ENCODE measurements around the gene ZGPAT. TPM values are rescaled to one million over a fixed set of nuclear protein-coding genes. Genes with fewer than 3 reads are reported as not detected.

The ZGPAT gene
- total and polyA plus RNA-seq, 2 of the 13 experiments (the other 11 are each of a cell fraction or from before 2014, with no cell fraction given): 23.0 to 41.9 TPM

DNA sequence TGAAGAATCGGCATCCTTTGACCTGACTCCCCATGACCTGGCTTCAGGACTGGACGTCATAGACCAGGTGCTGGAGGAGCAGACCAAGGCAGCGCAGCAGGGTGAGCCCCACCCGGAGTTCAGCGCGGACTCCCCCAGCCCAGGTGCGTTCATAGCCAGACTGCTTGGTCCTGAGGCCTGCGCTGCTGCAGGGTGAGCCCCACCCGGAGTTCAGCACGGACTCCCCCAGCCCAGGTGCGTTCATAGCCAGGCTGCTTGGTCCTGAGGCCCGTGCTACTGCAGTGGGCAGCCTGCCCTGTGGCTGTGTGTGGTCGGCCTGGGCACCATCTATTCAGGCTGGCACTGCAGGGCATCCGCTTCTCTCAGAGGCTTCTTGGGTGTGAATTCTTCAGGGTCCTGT lies 33.9 kb upstream of the ZGPAT start:
- Histone ChIP-seq H3K9me3 (ENCODE audit: low read length) (no peaks in the 10 kb centered on the region), H4K20me1 (ENCODE audit: insufficient read depth, low read length) (no peaks in the 10 kb centered on the region), H3K27ac (ENCODE audit: extremely low read length, insufficient read depth, low read length) (no peak overlapping the region), H3K4me2 (ENCODE audit: low read depth, low read length) (no peak overlapping the region), H3K27me3 (ENCODE audit: control insufficient read depth in 1 of 2, insufficient read depth in 2 of 2, low read length in 2 of 2) (no peaks in the 10 kb centered on the region), H3K4me3 (replicated peaks in 1 of 3; ENCODE audit: insufficient read depth in 1 of 3, low read depth in 2 of 3, low read length in 3 of 3) (no peak overlapping the region), H3K4me1 (ENCODE audit: insufficient read depth, low read length) (no peaks in the 10 kb centered on the region), H3K79me2 (ENCODE audit: insufficient read depth, low read length) (no peaks in the 10 kb centered on the region), H3K9ac (ENCODE audit: insufficient read depth, low read depth, low read length) (no peak overlapping the region), H2AFZ (ENCODE audit: low read length) (no peak overlapping the region), H3K36me3 (replicated peaks in 1 of 2; ENCODE audit: control insufficient read depth in 1 of 2, insufficient read depth in 2 of 2, low read length in 2 of 2) (peaks cover 19 to 39% of the 10 kb centered on the region in 2 experiments)
- POLR2A ChIA-PET: no interaction called here
- BruUV-seq (replicated peaks): no TSS peak
- in situ Hi-C loops (cut with HindIII; ENCODE audit: extremely low pct_ligation_motif_present, low pct_unique_long_range_greater_than_20kb) (no loop called here), intact Hi-C loops (cut with micrococcal nuclease; ENCODE audit: unreplicated experiment) (no loop called here)
- FAIRE-seq (no peak), DNase-seq (ENCODE audit: low spot score) (no peak), ATAC-seq (no peak)
- TF ChIP-seq, protein P1, sequence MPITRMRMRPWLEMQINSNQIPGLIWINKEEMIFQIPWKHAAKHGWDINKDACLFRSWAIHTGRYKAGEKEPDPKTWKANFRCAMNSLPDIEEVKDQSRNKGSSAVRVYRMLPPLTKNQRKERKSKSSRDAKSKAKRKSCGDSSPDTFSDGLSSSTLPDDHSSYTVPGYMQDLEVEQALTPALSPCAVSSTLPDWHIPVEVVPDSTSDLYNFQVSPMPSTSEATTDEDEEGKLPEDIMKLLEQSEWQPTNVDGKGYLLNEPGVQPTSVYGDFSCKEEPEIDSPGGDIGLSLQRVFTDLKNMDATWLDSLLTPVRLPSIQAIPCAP (CRISPR knock-in tag; IDR thresholded peaks at IDR 0.05; ENCODE audit: low read depth): no peak
- TF ChIP-seq ZFAT (CRISPR knock-in tag; conservative IDR thresholded peaks at IDR 0.05) (no peak), ZNF225 (CRISPR knock-in tag; IDR thresholded peaks at IDR 0.05) (no peak), KDM6A (CRISPR knock-in tag; IDR thresholded peaks at IDR 0.05; ENCODE audit: low read depth) (no peak), RERE (CRISPR knock-in tag; IDR thresholded peaks at IDR 0.05; ENCODE audit: low read depth) (no peak), TEAD2 (CRISPR knock-in tag; IDR thresholded peaks at IDR 0.05) (no peak), ZNF7 (CRISPR knock-in tag; IDR thresholded peaks at IDR 0.05) (no peak), IRX3 (CRISPR knock-in tag; IDR thresholded peaks at IDR 0.05; ENCODE audit: borderline replicate concordance, low read depth) (no peak), ZNF451 (CRISPR knock-in tag; IDR thresholded peaks at IDR 0.05) (no peak), SP140L (CRISPR knock-in tag; IDR thresholded peaks at IDR 0.05; ENCODE audit: borderline replicate concordance) (no peak)
- 95% methylated on average over 11 of the region's 14 CpGs for WGBS (ENCODE audit: low lambda C conversion rate)
- CTCF ChIA-PET (ENCODE audit: low intra/inter-chr PET ratio, low total read pairs): no interaction called here
